ENCODE results near the gene PSPH.

DNA sequence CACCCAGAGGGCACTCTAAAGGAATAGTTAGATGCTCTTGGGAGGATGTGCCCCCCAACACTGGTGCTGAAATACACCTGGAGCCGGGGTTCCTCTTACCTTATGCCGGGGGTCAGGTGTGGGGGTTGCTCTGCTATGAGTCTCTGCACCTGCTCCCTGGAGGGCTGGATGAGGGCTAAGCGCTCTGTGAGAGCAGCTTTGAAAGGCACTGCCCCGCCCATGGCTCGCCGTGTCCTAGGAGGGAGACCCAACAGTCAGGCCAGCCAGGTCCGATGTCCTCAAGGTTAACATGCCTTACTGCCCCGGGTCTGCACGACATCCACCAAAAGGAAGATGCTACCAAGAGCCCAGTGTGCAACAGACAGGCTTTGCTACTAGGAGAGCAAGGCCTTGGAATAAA is 31.7 kb downstream of the PSPH start:
- TF ChIP-seq, protein P1, sequence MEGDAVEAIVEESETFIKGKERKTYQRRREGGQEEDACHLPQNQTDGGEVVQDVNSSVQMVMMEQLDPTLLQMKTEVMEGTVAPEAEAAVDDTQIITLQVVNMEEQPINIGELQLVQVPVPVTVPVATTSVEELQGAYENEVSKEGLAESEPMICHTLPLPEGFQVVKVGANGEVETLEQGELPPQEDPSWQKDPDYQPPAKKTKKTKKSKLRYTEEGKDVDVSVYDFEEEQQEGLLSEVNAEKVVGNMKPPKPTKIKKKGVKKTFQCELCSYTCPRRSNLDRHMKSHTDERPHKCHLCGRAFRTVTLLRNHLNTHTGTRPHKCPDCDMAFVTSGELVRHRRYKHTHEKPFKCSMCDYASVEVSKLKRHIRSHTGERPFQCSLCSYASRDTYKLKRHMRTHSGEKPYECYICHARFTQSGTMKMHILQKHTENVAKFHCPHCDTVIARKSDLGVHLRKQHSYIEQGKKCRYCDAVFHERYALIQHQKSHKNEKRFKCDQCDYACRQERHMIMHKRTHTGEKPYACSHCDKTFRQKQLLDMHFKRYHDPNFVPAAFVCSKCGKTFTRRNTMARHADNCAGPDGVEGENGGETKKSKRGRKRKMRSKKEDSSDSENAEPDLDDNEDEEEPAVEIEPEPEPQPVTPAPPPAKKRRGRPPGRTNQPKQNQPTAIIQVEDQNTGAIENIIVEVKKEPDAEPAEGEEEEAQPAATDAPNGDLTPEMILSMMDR (optimal IDR thresholded peaks at IDR 0.05 in 1 of 3, IDR thresholded peaks at IDR 0.05 in 1 of 3, conservative IDR thresholded peaks at IDR 0.05 in 1 of 3; ENCODE audit: extremely low read depth in 1 of 3, insufficient read depth in 2 of 3, low read length in 3 of 3) = no peak
- no peak for TF ChIP-seq EZH2 (IDR thresholded peaks at IDR 0.05; ENCODE audit: low read length)

Data from keratinocyte (primary cell).